T-helper 9 cell (primary cell): ENCODE results near the gene HSPA1B.
"Not testable (repeated sequence)": the region's sequence is repeated elsewhere in the genome, so short reads cannot be mapped to it uniquely, and the experiment has no call there.

Experiments used
- DNase-seq: peaks from one replicate; pipeline ENCODE4 v3.0.0-alpha.2; 2020

Gene HSPA1B

DNA sequence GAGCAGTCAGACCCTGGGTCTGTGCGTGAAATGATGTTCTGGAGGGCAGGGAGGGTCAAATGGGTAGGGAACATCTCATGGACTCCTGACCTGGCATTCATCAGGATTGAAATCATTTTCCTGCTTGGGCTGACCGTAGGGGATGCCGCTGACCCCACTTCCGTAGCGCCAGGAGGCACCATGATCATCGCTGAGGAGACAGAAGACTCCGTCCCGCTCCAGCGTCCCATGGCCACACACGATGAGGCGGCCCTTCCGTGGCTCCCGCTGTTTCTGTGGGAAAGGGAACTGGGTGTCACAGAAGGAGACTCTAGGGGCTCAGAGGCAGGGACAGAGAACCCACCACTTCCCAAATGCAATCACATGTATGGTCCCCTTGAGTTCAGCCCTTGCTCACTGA, 32.8 kb downstream of the HSPA1B start:
- no peak for DNase-seq

DNA sequence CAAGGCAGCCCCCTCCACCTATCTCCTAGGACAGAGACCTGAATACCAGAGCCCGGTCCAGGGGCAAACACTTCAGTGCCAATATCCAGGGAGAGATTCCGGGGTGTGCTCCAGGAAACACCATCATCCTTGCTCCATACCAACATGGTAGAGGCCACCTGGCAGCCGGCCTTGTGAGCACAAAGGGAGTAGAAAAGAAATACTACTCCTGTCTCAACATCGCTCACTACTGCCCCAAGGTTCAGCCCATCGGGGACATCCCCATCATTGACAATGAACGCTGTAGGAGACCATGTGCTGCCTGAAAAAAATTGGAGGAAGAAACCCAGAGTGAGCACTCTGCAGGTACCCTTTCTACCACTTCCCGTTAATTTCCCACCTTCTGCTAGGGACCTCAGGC, 33.6 kb downstream of the HSPA1B start:
- no peak for DNase-seq

DNA sequence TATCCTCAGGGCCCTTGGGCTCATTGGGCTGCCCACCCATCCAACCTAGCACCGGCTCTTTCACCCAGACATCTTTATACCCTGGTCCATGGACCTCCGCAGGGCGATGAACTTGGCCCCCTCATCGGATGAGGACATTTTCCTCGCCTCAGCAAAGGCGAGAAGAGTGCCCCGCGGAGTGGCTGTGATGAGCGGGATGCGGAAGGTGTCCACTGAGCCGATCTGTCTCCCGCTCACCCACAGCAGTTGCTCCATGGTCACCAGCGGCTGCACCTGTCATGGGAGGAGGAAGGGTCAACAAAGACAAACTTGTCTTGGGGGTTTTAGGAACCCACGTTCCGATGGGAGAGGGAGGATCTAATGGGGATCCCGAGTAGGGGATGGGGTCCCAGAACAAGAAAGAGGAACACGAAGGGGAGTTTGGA, 34.4 kb downstream of the HSPA1B start:
- no peak for DNase-seq

DNA sequence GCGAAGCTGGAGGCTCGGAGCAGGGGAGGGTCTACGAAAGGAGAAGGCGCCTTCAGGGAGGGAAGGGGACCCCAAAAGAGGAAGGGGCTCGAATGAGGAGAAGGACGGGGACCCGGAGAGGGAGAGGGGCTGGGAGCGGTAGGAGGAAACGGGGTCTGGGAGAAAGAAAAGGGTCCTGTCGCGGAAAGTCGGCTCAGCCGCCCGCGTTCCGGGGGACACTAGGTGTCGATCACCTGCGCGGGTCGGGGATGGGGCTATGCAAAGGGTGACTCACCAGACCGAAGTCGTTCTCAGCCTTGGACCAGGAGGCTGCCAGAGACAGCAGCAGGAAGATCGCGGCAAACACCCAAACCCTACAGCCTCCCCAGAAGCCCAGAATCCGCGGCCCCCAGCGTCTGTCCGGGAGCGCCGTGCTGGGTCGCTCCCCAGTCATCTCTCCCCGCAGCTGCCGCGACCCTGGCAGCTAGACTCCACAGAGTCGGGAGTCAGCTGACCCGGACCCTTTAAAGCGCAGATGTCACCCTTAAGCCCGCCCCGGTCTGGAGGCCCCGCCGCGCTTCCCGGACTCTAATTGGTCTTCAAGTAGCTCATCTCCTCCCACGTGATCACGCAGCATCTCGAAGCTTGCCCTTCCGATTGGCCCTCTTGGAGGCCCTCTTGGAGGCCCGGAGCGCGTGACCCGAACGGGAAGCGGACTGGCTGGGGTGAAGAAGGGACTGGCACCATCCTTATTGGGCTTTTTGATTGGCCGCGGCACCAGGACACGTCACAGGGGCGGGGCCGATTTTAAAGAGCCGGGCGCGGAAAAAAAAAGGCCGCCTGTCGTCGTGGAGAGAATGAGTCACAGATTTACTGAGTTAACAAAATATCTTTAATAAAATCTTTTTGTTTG, 35.1 kb downstream of the HSPA1B start, which contains the start of gene NEU1:
TSS of gene NEU1 (minus strand) at position 478 of the 892 bp plus-strand sequence. CDS start at position 433, 45 bp downstream.
- DNase-seq = peak; percentile 98

DNA sequence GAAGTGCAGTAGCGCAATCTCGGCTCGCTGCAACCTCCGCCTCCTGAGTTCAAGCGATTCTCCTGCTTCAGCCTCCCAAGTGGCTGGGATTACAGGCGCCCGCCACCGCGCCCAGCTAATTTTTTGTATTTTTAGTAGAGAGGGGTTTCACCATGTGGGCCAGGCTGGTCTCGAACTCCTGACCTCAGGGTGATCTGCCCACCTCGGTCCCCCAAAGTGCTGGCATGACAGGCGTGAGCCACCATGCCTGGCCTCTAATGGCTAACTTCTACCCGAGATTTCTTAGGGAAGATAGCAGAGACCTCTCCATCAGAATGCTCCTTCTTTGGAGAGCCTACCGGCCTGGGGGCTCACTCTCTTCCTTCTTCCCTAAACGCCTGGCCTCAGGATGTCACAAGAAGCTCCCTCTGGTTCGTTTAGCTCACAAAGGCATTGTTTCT, 36.6 kb downstream of the HSPA1B start:
- DNase-seq = not testable (repeated sequence)

DNA sequence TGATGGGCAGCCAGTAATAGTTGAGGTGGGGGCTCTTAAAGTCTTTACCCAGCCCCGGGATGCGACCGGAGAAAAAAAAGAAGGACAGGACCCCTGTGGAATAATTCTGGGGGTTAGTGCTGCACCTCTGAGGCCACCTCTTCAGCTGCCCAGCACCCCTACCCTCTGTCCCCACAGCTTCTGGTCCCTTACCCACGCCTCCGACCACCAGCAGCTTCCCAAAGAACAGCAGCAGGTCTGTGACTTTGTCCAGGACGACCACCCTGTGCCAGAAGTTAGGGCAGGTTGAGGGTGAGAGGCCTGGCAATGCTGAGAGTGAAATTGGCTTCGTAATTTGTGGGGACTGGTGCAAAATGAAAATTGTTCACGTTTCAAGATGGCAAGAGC, 37.3 kb downstream of the HSPA1B start:
- DNase-seq = no peak

DNA sequence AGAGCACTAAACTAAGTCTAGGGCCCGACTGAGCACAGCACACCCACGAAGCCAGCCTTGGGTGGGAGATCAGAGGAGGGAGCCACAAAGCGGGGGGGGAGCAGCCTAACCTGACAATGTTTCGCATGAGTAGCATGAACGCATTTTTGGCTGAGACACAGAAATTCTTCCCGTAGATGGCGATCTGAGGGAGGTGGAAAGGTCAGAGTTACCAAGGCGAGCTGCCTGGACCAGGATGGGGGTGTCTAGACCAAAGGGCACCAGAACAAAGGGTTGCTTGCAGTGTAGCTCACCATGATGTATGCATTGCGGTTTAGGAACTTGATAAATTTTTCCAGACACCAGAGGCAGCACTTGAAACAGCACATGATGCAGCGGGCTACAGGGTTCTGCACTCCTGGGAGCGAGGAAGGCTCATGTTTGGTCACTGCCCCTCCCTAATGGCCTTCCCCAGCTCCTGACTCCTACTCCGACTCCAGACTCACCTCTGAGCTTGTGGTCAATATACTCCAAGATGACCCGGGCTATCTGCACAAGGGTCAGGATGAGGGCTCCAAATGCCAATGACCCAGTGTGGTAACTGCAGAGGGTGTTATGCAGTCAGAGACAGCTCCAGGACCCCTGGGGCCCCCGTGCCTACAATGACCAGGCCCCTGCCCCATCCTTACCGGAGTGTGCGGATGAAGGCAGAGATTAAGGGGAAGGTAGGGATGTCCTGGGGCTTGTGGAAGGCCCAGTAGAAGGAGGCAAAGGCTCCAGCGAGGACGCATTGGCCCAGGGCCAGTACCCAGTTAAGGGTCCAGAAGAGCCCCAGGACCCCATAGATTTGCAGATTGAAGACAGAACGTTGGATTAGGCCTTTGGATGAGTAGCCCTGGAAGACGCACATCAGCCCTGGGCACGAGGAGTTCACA, 37.9 kb downstream of the HSPA1B start:
- no peak for DNase-seq

DNA sequence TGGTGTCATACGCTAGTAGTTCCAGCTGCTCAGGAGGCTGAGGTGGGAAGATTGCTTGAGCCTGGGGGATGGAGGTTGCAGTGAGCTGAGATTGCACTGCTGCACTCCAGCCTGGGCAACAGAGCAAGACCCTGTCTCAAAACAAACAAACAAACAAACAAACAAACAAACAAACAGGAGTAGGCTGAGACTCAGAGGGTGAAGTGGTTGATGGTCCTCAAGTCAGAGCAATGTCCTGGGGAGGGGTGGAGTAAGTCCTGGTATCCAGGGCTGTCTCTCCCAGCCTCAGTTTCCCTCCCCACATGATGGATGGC, 41.1 kb downstream of the HSPA1B start:
- not testable (repeated sequence) for DNase-seq

DNA sequence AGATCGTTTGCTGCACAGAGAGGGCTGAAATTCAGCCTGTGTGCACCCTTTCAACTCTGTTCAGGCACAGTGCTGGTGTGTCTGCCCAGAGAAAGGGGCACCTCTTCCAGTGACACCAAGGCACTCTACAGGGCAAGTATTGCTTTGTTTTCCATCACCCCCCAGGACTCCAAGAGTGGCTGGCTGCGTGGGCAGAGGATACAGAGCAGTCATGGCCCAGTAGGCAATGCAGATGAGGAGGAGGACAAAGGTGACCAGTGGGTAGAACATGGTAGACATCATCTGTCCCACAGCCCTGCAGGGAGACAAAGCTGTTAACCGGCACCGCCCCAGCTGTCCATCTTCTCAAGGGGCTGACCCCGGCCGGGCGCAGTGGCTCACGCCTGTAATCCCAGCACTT, 41.8 kb downstream of the HSPA1B start:
- no peak for DNase-seq

DNA sequence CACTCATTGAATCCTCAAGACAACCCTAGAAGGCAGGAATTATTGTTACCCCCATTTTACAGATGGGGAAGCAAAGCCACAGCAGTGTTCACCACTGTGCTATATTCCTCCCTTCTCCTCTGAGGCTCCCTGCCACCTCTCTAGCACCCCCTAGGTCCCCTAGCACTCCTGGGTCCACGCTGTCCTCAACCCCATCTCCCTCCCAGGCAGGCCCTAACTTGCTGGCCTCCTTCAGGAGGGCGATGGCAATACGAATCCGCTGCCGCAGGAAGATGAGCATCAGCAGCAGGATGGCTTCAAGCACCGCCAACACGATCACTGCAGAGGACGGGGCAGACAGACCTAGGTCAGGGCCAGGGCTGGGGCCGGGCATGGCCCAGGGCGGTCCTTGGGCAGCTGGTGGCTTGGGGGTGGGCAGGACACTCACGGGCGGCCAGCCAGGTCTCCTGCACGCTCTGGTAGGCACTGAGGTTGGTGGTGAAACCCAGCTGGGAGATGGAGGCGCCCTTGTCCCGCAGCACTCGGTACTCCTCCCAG, 42.9 kb downstream of the HSPA1B start:
- DNase-seq = no peak

DNA sequence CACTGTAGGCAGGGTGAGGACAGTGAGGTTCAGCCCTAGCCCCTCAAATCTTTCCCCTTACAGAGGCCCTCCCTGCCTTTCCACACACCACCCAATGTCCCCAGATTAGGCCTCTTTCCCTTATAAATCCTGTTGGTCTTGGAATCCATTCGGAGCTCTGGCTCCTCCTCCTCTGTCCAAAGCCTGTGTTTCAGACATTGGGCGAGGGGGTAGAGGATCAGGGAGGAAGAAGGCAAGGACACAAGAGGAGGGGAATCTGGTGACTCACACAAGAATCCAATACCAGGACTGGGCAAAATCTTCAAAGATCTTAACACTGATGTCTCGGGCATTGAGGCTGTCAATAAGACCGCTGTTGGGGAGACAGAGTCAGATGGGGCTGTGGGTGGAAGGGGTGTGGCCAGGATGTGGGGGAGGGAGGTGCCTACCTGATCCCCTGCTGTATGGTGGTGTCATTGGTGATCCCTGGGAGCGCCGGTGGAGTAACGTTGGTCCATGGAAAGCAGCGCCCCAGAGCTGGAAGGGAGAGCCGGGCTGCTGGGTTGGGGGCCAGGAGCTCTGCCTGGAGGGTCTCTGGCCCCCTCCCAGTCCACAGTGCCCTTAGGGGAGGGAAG, 43.6 kb downstream of the HSPA1B start:
- DNase-seq = no peak

DNA sequence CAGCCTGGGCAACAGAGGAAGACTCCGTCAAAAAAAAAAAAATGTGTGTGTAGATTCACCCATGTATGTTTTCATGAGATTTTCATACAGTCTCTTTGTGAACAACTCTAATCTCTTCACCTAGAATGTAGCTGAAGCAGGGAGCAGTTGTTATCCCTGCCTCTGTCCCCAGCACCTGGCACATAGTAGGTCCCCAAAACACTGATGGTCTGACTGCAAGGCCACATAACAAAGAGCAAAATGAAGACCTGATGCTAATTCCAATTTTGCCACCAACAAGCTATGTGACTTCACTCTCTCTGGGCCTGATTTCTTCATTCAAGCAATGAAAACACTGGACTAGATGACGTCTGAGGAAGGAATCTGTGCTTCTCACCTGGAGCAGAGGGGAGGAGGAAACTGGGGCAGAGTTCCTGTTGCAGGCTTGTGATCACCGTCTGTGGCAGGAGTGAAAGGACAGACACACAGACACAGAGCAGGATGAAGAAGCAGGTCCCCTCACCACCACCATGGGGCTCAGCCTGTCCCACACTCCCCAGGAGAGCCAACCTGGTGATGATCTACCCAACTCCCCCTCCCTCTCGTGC, 46.6 kb downstream of the HSPA1B start:
- DNase-seq = no peak

DNA sequence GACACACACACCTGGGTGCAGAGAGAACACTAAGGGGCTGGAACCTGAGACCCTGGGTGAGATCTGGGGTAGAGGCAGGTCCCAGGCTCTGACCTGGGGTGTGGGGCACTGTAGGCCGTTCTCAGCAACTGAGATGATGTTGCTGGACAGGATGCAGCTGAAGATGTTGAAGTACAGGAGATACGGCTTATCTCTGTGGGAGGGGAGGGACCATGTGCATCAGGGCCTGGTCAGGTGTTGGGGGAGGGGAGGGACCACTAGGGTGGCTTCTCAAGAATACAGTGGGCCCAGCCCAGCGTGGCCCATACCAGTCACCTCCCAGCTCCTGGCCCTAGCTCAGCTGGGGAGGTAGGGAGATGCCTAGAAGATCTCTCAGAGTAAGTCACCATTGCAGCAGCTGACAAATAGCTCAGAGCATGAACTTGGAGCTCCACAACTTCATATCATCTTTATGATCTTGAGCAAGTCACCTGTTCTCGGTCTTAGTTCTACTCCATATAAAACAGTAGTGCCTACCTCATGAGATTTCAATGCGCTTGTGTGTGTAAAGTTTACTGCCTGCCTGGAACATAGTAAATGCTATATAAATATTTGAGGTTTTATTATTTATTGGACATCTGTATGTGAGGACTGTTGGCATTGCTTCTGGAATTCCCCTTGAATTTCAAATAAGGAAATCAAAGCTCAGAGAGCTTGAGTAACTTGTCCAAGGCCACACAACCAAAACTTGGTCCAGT, 47.5 kb downstream of the HSPA1B start:
- DNase-seq = no peak

DNA sequence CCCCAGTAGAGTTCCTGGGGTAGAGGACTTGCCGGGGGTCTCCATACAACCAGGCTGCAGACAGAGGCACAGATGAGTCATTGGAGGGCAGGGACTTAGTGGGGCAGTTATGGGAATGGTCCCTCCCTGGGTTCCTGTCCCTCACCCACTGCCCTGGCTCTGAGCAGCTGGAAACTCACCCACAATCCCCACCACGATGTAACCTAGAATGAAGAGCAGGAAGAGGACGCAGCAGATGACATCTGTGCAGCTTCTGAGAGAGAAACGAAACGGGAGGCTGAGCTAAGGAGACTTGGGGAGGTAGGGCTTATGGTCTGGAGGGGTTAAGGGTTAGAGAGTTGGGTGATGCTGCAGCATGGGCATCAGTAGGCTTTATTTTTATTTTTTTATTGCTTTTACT, 48.3 kb downstream of the HSPA1B start:
- DNase-seq = no peak

DNA sequence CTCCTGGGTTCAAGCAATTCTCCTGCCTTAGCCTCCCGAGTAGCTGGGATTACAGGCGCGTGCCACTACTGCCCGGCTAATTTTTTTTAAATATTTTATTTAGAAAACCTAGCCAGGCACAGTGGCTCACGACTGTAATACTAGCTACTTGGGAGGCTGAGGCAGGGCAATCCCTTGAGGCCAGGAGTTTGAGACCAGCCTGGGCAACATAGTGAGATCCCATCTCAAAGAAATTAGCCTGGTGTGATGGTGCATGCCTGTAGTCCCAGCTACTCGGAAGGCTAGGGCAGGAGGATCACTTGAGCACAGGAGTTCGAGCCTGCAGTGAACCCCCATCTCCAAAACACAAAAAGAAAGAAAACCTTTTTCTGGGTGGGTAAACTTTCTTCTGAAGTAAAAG, 48.8 kb downstream of the HSPA1B start:
- no peak for DNase-seq

DNA sequence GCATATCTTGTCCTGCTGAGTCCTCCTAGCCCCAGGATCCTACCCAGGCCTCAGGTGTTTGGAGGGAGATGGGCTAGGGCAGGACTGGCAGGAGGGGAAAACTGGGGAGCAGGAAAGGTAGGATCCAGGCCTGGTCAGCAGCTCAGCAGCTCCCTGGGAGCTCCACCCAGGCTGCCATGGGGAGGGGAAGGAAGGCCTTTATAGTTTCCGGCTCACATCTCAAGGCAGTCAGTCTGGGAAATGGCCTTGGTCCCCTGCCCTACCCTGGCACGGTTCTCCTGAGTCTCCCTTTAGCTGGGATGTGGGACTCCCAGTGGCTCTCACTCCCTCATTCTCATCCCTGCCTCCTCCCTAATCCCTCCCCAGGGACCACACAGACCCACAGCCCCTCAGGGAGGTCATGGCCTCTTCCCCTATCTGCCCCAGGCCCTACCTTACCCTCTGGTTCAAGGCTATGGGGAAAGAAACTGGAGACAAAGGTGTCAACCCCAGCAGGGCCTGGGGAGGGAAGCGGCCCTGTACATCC, 49.6 kb downstream of the HSPA1B start:
- no peak for DNase-seq

DNA sequence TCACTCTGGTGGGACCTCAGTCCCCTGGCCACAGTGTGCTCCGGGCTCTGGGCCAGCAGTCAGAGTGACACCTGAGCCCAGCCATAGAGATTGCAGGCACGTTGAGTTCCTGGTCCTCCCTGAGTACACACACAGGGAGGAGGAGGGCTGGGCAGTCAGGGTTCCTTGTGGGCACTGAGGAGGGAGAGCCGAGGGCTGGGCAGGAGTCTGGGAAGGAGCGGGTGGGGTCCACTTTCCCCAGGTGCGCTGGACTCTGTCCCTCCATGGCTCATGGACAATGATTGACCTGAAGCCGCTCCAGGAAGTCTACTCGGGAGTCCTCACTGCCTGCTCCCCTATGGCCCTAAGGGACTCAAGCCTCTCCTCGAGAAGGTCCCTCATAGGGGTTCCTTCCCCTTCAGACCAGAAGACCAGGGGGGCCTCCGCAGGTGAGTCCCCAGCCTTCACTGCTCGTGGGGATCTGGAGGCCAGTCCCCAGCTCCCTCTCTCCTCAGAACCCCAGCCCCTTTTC, 50.2 kb downstream of the HSPA1B start:
- no peak for DNase-seq

DNA sequence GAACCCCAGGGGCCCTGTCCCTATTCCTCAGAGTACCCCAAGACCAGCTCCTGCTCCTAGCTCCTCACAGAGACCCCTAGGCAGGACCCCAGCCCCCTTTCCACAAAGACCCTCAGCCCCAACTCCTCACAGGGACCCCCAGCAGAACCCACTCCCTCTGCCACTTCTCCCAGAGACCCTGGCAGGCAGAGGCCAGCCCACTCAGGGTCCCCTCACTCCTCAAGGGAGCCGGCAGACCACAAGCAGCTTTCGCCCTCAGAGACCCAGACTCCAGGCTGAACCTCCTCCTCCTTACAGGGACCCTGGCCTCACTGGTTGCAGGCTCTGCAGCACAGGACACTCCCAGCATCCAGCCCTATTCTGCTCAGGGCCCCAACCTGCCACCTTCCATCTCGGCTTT, 50.7 kb downstream of the HSPA1B start:
- no peak for DNase-seq

DNA sequence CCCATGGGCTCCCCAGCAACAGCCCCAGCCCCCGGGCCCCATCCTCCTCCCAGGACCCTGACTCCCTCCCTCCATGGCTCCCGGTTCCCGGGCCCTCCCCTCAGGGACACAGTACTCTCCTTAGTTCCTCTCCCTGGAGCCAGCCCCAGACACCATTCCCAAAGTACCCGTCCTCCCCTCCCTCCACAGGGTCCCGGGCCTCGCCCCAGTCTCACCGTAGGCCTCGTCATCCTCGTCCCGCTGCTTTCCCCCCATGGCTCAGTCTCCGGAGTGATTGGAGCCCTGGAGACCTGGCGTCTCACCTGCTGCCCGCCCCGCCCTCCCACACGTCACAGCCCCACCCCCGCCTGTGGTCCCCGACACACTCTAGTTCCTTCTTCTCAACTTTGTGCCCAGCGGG, 51.2 kb downstream of the HSPA1B start, which contains the start of gene SLC44A4:
TSS of gene SLC44A4 (minus strand) at position 272 of the 400 bp plus-strand sequence. CDS start at position 255, 17 bp downstream.
- DNase-seq = no peak

DNA sequence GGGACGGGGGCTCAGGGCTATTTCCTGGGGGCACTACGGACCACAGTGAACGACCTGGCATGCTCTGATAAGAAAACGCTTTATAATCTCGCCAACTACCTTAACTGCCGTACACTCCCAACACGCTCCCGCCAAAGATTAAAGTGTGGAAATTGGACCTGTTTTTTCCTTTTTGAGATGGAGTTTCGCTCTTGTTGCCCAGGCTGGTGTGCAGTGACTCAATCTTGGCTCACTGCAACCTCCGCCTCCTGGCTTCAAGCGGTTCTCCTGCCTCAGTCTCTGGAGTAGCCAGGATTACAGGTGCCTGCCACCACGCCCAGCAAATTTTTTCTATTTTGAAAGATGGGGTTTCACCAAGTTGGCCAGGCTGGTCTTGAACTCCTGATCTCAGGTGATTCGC, 51.6 kb downstream of the HSPA1B start:
- DNase-seq = no peak
